Activated CD4-positive, CD25-positive, alpha-beta regulatory T cell treated with anti-CD3 and anti-CD28 coated beads, Interleukin-2, amount 50 U/mL, for 16 hours (primary cell): Measurements from ENCODE around the gene PKP1.

ENCODE experiments used
- DNase-seq: peaks from one replicate; pipeline ENCODE4 v3.0.0-alpha.2; 2020; ENCODE audit warnings: low read depth, low spot score

The PKP1 gene

DNA sequence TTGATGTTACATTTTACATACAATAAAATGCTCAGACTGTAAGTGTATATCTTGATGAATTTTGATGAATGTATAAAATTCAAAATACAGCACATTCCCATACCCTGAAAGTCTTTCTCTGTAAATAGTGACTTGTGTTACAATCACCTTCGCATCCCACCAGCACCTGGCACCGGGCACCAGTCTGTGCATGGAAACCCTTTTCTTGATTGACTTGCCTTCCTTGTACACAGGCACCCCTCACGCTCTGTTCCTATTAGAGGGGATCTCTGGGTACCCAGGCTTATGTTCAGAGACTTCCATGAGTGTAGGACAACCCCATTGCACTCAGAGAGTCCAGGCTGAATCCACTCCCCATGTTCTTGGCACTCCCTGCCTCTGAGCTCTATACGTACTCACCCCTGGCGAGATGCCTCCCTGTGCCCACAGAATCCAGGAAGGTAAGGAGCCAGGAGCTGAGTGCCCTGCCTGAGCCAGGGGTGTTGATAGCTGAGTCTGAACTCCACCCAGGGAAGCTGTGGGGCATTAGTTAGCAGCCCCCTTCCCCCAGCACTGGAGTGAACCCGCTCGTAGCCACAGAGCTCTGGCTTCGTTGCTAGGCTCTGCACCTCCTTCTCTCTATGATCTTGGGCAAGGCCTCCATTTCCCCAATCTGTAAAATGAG, 22.5 kb upstream of the PKP1 start:
- DNase-seq: no peak

DNA sequence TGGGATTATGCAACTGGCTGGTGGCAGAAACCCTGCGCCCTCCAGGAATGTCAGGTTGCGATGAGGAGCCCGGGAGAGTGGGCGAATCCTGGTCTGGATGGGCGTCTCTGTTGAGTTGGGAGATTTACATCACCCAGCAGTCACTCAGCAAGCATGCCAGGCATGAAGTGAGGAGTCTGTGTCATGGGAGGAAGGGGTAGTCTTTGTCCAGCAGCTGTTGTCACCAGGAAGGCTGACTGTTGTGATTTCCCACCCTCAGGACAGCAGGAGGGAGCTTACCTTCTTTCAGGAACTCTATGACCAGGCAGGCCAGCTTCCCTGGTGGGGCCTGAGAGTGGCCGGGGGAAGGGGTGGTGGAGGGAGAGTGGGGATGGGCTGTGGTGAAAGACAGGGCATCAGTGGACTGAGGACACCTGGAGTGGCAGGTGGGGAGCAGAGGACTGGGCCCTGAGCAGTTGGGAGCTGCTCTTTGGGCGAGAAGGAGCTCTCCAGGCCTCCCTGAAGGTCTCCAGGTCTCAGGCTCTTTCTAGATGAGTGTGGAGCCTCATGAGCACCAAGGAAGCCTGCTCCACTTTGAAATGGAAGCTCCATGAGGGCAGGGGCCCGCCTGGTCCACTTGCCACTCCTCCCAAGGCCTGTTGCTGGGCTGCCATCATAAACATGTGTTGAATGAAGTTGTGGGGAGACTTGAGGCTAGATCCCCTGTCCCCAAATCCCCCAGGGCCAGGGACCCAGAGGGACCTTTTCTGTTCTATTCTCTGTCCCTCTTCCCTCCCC, 21.3 kb upstream of the PKP1 start:
- no peak for DNase-seq

DNA sequence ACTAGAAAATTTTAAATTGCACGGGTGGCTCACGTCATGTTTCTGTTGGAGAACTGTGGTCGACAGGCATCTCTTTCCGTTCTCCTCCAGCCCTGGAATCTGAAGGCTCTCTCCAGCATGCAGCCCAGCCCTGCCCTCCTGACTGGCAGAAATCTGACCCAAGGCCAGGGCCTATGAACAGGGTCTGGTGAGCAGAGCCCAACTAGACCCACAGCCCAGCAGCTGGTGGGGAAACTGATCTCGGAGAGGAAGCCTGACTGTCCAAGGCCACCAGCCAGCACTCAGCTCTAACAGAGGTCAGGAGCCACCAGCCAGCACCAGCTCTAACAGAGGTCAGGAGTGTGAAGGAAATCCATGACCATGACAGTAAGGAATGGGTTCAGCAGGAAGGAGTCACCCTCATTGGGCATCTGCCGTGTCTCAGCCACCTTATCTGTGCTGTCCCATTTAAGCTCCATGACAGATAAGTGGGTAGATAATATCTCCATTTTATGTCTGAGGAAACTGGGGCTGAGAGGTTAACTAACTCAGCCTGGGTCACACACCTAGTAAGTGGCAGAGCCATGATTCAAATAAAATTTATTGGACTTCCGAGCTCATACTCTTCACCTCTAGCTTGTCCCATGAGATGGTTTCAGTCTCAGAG, 20.2 kb upstream of the PKP1 start:
- no peak for DNase-seq

- DNase-seq: no peak
These were observed 19.2 kb upstream of the PKP1 start for GRCh38 chr1:201264072-201264471.

DNA sequence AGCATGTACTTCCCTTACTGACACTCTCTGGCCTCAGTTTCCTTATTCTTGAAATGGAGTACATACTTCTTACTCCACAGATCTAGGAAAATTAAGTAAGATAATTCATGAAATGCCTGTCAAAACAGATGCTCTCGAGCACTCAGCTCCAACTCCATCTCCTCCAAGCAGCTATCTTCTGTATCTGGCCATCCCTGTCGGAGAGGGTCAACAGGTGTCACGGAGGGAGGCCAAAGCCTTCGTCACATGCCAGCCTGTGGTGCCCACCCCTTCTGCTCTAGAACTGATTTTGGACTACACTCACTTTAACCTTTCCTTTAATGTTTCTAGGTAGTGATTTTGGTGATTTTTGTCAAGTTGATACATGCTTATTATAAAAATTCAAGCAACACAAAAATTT, 18.8 kb upstream of the PKP1 start:
- no peak for DNase-seq

DNA sequence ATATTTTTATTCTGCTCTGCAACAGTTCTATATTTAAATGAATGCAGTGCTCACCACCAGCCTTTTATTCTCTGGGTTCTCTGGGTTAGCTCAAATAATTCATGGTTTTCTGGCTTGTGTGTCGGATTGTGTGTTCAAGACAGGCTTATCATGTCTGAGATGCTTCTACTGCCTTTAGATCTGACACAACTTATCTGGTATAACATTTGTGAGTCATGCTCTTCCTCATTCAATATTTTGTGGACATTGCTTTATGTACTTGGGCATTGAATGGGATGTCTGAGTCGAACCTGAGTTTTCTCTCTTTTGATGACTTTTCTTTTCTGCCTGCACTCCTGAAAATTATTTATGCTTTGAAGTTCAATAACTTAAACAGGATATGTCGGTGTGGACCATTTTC, 17.6 kb upstream of the PKP1 start:
- DNase-seq: no peak

DNA sequence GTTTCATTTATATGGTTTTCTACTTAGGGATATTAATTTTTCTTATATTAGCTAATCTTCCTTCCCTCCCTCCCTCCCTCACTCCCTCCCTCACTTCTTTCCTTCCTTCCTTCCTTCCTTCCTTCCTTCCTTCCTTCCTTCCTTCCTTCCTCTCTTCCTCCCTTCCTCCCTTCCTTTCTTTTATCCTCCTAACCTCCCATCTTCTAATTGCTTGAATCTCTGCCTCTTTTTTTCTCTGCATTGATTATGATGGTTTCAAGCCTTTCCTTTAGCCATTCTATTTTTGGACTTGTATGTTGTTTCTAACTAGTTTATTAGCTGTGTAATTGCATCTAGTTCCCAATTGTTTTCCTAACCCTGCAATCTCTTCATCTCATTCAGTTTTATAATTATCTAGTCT, 17.0 kb upstream of the PKP1 start:
- no peak for DNase-seq

DNA sequence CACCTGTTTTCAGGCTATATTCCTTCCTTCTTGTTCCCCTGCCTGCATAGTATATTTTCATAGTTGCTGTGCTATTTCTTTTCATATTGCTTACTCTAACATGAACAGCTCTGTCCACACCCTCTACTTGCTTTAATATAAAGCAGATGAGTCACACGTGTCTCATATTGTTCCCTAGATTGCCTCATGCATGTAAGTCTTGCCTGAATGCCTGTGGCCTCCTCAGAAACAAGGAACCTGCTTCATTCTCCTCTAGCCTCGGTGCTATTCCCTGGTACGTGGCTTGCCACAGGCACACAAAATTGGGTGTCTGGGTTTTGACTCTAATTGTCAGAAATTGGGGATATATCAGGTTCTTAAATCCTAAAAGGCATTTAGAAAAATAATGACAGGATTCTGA, 16.5 kb upstream of the PKP1 start:
- no peak for DNase-seq

- no peak for DNase-seq
These were observed 15.7 kb upstream of the PKP1 start for GRCh38 chr1:201267481-201268229.

- DNase-seq: no peak
These were observed 14.6 kb upstream of the PKP1 start for GRCh38 chr1:201268604-201269151.

DNA sequence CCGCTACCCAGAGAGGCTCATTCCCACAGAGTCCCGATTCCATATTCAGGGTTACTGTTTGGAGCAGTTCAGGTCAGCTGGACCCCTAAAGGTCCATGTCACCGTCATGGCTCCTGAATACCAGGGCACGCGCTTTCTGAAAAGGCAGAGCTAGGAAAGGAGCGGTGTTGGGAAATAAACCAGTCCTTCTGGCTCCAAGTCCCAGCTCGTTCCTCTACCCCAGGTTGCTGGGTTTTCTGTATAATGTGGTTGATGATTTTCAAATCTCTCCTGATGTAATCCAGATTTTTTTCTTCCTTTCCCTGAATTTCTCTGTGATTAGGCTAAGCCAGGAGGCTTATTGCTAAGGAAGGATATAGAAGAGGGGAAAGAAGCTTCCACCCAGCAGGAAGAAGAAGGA, 14.0 kb upstream of the PKP1 start:
- no peak for DNase-seq

GRCh38 chr1:201269900-201270410, 13.4 kb upstream of the PKP1 start:
- no peak for DNase-seq

DNA sequence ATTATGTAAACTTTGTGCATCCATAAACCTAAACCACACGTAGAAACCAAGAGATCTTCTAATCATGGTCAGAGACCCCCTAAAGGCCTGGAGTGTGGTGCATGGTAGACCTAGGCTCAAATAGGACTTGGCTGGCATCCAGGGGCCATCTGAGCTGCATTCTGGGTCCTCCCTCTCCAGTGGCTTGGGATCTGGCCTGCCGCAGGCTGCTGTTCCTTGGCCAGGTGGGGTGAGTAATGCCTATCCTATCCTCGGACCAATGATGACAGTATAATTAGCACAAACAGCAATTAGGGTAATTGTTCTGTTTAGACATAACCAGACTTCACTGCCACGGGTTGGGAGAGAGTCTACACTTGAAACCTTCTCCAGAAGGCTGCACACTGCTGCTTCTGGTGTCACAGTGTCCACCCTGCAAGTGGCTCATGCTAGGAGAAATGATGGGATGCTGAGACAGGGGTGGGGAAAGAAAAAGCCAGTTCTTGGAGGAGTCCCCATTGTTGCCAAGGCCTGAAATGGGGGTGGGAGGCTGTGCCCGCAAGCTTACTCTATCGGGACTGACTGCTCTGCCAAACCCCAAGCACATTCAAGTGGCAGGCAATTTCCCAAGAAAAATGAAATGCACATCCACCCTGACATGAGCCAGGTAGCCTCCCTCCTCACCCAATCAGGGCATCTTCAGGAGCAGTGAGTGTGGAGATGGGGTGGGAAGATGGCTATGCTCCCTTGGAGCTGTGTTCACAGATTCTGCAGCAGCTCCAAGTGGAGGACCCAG, 12.5 kb upstream of the PKP1 start:
- no peak for DNase-seq

DNA sequence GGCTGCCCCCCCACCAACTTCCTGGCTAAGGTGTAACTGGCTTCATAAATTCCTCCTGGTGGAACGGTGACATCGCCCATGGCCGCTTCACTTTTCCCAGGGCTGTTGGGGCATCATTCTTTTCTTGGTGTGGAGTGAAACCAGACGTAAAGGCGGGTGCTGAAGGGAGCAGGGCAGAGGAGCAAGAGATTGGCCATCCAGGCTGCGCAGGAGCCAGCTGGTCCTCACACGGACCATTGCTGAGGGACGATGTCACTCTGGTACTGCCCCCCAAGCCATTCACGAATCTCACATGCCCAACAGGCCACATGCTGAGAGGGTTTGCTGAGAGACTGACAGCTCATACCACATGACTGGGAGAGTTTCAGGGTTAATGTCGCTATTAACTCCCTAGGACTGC, 10.5 kb upstream of the PKP1 start:
- no peak for DNase-seq

DNA sequence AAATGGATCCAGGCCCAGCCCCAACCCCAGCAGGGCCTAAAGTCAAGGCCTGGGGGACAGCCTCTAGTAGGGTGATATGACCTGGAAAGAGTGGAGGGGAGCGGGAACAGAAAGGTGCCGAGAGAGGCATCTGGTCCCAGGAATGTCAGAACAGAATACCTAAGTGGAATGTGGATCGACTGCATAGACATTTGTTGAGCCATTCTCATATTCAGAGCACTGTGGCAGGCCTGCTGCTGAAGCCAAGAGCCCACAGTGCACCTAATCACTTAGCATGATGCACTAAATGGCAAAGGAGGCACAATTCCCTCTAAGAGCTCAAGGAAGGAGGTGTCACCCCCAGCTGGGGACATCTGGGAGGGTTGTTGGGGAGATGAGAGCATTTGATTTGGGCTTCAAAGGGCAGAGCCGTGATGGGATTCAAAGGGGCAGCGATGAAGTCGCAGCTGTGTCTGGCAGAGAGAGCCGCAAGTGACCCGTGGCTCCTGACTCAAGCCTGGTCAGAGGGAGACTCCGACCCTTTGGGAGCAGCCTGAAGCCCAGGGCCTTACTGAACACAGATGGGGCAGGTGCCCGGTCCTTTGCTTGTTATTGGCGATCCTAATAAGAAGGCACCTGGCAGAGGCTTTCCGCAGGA, 8.6 kb upstream of the PKP1 start:
- no peak for DNase-seq

GRCh38 chr1:201275253-201275666, 8.0 kb upstream of the PKP1 start:
- DNase-seq: no peak

DNA sequence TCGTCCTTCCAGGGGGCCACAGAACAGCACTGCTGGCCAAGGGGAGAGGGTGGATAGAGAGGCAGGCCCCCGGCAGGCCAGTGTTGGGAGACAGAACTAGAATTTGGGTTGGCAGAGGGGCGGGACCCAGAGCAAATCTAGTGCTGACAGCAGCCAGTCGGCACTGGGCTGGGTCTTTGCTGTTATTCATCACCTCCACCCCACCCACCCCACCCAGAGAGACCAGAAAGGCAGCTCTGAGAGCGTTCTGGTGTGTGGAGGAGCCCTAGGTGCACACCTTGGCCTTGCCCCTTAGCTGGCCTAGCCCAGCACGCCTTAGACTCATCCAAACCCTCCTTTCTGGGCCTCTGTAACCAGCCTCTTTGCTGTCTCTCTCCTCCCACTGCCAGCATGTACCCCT, 6.4 kb upstream of the PKP1 start:
- DNase-seq: no peak

- DNase-seq: no peak
These were observed 5.9 kb upstream of the PKP1 start for GRCh38 chr1:201277441-201277840.

GRCh38 chr1:201279313-201279712, 4.0 kb upstream of the PKP1 start:
- no peak for DNase-seq

DNA sequence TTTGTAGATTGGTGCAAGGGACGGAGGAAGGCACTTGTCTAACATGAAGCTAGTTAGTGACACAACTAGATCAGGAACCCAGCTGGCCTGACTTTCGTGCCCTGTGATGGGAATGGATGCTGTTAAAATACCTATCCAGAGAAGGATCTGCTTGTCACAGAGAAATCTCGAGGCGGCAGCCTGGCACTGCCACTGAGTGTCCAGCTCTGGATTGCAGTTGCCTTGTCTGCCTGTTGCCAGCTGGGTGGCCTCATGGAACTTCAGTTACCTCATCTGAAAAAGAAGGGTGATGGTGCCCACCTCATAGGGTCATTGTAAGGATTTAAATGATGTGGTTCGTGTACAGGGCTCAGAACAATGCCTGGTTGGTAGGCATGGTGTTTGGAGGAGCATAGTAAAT, 2.4 kb upstream of the PKP1 start:
- no peak for DNase-seq
